ENCODE measurements around the gene KLHL6.
"Not testable (repeated sequence)": the region's sequence is repeated elsewhere in the genome, so short reads cannot be mapped to it uniquely, and the experiment has no call there.

KLHL6 gene

DNA sequence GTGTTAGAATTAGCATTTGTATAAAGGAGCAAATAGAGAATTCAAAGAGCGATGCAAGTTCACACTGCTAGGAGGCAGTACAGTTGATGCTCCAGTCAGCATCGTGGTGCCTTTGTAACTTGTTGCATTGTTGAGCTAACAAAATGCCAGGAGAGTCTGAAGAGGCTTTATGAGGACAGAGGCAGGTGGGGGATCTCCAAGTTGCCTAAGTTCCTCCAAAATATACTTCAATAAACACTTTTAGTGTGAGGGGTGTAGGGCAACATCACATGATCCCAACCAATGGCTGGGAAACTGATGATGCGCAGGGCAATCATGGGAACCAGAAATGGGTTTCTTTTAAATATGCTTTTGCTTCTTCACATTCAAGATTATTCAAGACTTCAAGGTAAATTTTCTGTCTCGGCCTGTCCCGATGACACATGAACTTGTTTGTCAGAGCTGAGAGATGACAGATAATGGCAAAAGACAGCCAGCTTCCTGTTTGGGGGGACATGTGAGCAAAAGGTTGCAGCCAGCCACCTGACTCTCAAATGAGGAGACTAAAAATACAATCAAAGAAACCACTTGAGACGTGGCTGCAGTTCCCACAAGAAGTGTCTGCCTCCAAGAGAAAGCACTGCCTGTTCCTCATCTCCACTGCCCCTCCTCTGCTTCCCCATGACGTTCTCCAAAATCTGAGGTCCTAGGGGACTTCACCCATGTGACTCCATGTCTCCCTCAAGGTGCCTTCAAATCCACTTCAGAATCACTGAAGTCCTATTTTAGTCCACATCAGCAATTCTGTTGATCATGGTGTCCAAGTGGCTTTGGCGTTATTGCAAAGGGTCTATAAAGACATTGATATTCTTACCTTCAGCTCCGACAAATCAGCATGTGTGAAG lies 39.3 kb downstream of the KLHL6 start:
- Histone ChIP-seq H3K9ac (peak overlapping the region in 8 of 11 experiments; percentile 1 to 38 (median 17); a peak in 7 of 22 replicates), H3K27ac (peak overlapping the region; percentile 50 to 83 (median 73); a peak in 20 of 22 replicates)

GRCh38 chr3:183514021-183514420 lies 41.5 kb downstream of the KLHL6 start:
- Histone ChIP-seq H3K9me3 (replicated peaks in 1 of 11) (no peaks in the 10 kb centered on the region), H3K27ac (peak overlapping the region; percentile 16 to 83 (median 73); a peak in 21 of 22 replicates), H3K4me1 (peaks cover 89 to 100% (median 96%) of the 10 kb centered on the region in 10 experiments), H3K4me2 (peak overlapping the region; percentile 66 to 90 (median 78)), H3K27me3 (no peaks in the 10 kb centered on the region), H3K9ac (peak overlapping the region in 6 of 11 experiments; percentile 2 to 68 (median 22); a peak in 5 of 22 replicates), H3K36me3 (peaks cover 14 to 51% (median 32%) of the 10 kb centered on the region in 11 experiments; a peak in 18 of 22 replicates), H4K20me1 (peaks cover 0 to 12% (median 4%) of the 10 kb centered on the region in 11 experiments; a peak in 4 of 22 replicates), H3K4me3 (peak overlapping the region in 1 of 10 experiments; percentile 29; a peak in 2 of 20 replicates)
- no peak for TF ChIP-seq Cebpa-rat (IDR thresholded peaks at IDR 0.05)

More for the DNA sequence above, 39.3 kb downstream of the KLHL6 start:
- peaks cover 78 to 86% (median 81%) of the 10 kb centered on the region in 10 experiments for H3K4me1 ChIP-seq
- no peaks in the 10 kb centered on the region for H3K27me3 ChIP-seq
- no peaks in the 10 kb centered on the region for H3K9me3 ChIP-seq (replicated peaks in 1 of 11)
- TF ChIP-seq Cebpa-rat (IDR thresholded peaks at IDR 0.05), result no peak
- peaks cover 29 to 64% (median 49%) of the 10 kb centered on the region in 11 experiments; a peak in 21 of 22 replicates for H3K36me3 ChIP-seq
- H3K4me3 ChIP-seq, result no peak overlapping the region
- H3K4me2 ChIP-seq, result peak overlapping the region; percentile 53 to 90 (median 78)
- peaks cover 0 to 28% (median 13%) of the 10 kb centered on the region in 11 experiments; a peak in 8 of 22 replicates for H4K20me1 ChIP-seq

GRCh38 chr3:183513046-183513706 lies 42.3 kb downstream of the KLHL6 start:
- peak overlapping the region in 8 of 11 experiments; percentile 10 to 68 (median 38); a peak in 13 of 22 replicates for H3K9ac ChIP-seq
- H3K4me2 ChIP-seq, result peak overlapping the region; percentile 66 to 90 (median 78)
- H3K27me3 ChIP-seq, result no peaks in the 10 kb centered on the region
- peak overlapping the region in 4 of 10 experiments; percentile 25 to 40 (median 28); a peak in 5 of 20 replicates for H3K4me3 ChIP-seq
- H3K4me1 ChIP-seq, result peaks cover 80 to 100% (median 91%) of the 10 kb centered on the region in 10 experiments
- peaks cover 0 to 3% (median 2%) of the 10 kb centered on the region in 11 experiments; a peak in 7 of 22 replicates for H3K9me3 ChIP-seq (replicated peaks in 1 of 11)
- TF ChIP-seq Cebpa-rat (IDR thresholded peaks at IDR 0.05), result peak in 3 of 11 experiments; percentile 14 to 32 (median 27); a peak in 2 of 22 replicates
- peaks cover 14 to 50% (median 30%) of the 10 kb centered on the region in 11 experiments for H3K36me3 ChIP-seq
- H3K27ac ChIP-seq, result peak overlapping the region; percentile 52 to 83 (median 73); a peak in 21 of 22 replicates
- peaks cover 0 to 10% (median 0%) of the 10 kb centered on the region in 11 experiments; a peak in 3 of 22 replicates for H4K20me1 ChIP-seq

GRCh38 chr3:183511286-183512131 lies 44.0 kb downstream of the KLHL6 start:
- H3K4me1 ChIP-seq, result peaks cover 64 to 100% (median 88%) of the 10 kb centered on the region in 10 experiments
- not testable (repeated sequence) for H3K4me3 ChIP-seq, H4K20me1 ChIP-seq, H3K27me3 ChIP-seq
- H3K4me2 ChIP-seq, result peak overlapping the region; percentile 66 to 90 (median 78)
- H3K27ac ChIP-seq, result peak overlapping the region; percentile 52 to 83 (median 73); a peak in 21 of 22 replicates
- H3K9me3 ChIP-seq (replicated peaks in 1 of 11), result peaks cover 0 to 20% (median 18%) of the 10 kb centered on the region in 11 experiments; a peak in 19 of 22 replicates
- peaks cover 16 to 52% (median 36%) of the 10 kb centered on the region in 11 experiments for H3K36me3 ChIP-seq
- peak overlapping the region; percentile 30 to 69 (median 51); a peak in 19 of 22 replicates for H3K9ac ChIP-seq

DNA sequence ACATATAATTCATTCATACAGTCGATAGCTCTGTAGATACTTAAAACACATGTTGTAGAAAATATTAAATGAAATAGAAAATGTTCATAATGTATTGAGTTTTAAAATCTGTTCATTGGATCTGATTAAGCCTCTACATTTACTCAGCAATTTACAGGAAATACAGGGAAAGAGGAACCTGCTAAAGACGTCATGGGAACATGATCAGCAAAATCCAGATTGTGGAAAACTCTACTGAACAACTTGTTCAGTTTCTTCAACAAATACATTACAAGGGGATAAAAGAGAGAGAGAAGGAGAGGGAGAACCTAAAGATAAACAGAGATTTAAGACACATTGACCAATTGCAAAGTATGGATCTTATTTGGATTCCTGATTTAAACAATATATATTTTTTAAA lies 46.7 kb downstream of the KLHL6 start:
- Histone ChIP-seq H3K9me3 (replicated peaks in 1 of 11) (peaks cover 13 to 38% (median 34%) of the 10 kb centered on the region in 11 experiments; a peak in 21 of 22 replicates), H3K4me1 (peaks cover 37 to 77% (median 62%) of the 10 kb centered on the region in 10 experiments), H3K4me3 (no peak overlapping the region), H3K9ac (peak overlapping the region in 2 of 11 experiments; percentile 42 to 62; a peak in 2 of 22 replicates), H3K36me3 (peaks cover 41 to 64% (median 51%) of the 10 kb centered on the region in 11 experiments), H3K27me3 (no peaks in the 10 kb centered on the region), H3K27ac (peak overlapping the region in 4 of 11 experiments; percentile 12 to 68 (median 58); a peak in 7 of 22 replicates), H3K4me2 (peak overlapping the region in 4 of 11 experiments; percentile 32 to 90 (median 71); a peak in 7 of 22 replicates), H4K20me1 (peaks cover 0 to 4% (median 0%) of the 10 kb centered on the region in 11 experiments; a peak in 1 of 22 replicates)
- TF ChIP-seq Cebpa-rat (IDR thresholded peaks at IDR 0.05), result no peak

DNA sequence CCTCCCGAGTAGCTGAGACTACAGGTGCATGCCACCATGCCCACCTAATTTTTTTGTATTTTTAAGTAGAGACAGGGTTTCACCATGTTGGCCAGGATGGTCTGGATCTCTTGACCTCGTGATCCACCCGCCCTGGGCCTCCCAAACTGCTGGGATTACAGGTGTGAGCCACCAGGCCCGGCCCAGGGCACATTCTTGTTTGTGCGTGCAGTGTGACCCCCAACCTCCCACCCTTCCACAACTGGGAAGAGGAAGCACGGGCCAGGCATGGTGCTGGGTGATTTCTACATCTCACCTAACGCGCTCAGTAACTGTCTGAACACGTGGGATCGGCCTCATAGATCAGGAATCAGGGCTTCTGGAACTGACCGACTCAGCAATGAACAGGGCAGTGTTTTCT lies 48.0 kb downstream of the KLHL6 start:
- Histone ChIP-seq H3K9me3 (replicated peaks in 1 of 11) (peaks cover 13 to 38% (median 34%) of the 10 kb centered on the region in 11 experiments; a peak in 21 of 22 replicates), H3K4me3 (0 out of 20 replicates have a peak overlapping the region, but pooled peaks of 1 of the 10 experiments have one; percentile 8), H3K9ac (peak overlapping the region in 2 of 11 experiments; percentile 0 to 62; a peak in 2 of 22 replicates), H3K4me1 (peaks cover 24 to 71% (median 49%) of the 10 kb centered on the region in 10 experiments), H3K27ac (peak overlapping the region in 5 of 11 experiments; percentile 12 to 68 (median 50); a peak in 9 of 22 replicates), H3K36me3 (peaks cover 54 to 76% (median 64%) of the 10 kb centered on the region in 11 experiments), H4K20me1 (peaks cover 0 to 14% (median 0%) of the 10 kb centered on the region in 11 experiments; a peak in 4 of 22 replicates), H3K4me2 (peak overlapping the region in 9 of 11 experiments; percentile 0 to 90 (median 47); a peak in 12 of 22 replicates), H3K27me3 (no peaks in the 10 kb centered on the region)
- no peak for TF ChIP-seq Cebpa-rat (IDR thresholded peaks at IDR 0.05)

DNA sequence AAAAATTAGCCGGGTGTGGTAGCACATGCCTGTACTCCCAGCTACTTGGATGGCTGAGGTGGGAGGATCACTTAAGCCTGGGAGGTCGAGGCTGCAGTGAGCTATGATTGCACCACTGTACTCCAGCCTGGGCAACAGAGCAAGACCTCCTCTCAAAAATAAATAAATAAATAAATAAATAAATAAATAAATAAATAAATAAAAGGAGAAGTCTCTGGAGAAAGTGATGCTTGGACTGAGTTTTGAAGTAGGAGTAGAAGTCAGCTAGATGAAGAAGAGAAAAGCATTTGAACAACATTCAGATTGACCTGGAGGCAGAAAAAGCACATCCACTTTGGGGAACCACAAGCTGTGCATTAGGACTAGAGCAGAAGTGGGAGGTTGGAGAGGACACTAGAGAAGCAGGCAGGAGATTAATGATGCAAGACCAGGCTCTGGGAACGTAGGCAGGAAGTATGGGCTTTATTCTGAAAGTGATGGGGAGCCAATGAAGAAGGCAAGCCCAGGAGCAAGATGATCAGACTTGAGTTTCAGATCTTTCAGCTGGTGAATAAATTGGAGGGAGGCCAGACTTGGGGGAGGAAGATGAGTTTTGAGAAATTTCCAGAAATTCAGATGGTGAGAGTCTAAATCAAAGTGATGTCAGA lies 48.7 kb downstream of the KLHL6 start:
- Histone ChIP-seq H3K9ac (0 out of 22 replicates have a peak overlapping the region, but pooled peaks of 1 of the 11 experiments have one; percentile 0), H3K27ac (peak overlapping the region in 5 of 11 experiments; percentile 12 to 68 (median 50); a peak in 9 of 22 replicates), H3K9me3 (replicated peaks in 1 of 11) (peaks cover 13 to 38% (median 34%) of the 10 kb centered on the region in 11 experiments; a peak in 21 of 22 replicates), H3K4me3 (no peak overlapping the region), H4K20me1 (peaks cover 0 to 21% (median 0%) of the 10 kb centered on the region in 11 experiments; a peak in 6 of 22 replicates), H3K4me1 (peaks cover 17 to 70% (median 42%) of the 10 kb centered on the region in 10 experiments), H3K4me2 (peak overlapping the region in 9 of 11 experiments; percentile 0 to 90 (median 47); a peak in 13 of 22 replicates), H3K27me3 (no peaks in the 10 kb centered on the region), H3K36me3 (peaks cover 62 to 84% (median 71%) of the 10 kb centered on the region in 11 experiments)
- no peak for TF ChIP-seq Cebpa-rat (IDR thresholded peaks at IDR 0.05)

Data from BLaER1 treated with 17β-estradiol and CSF1 and Interleukin-3, amounts not matched to agents 10 nM and 100 nM (cell line).